HepG2 (cell line): ENCODE results near the gene ANKRD40CL. TPM values are rescaled to one million over a fixed set of nuclear protein-coding genes. Genes with fewer than 3 reads are reported as not detected.

Experiments
- CBX5 ChIP-seq: sonication (generic); formaldehyde crosslinking; IDR thresholded peaks from 2 replicates; pipeline ENCODE4 v1.4.0; 2020; ENCODE audit warnings: missing genetic modification reagents, borderline replicate concordance
- CEBPB ChIP-seq: IDR thresholded peaks from 2 replicates; pipeline ENCODE4 v1.6.1; 2011; ENCODE audit warnings: low read depth, low read length, improper control_type of control experiment, borderline replicate concordance
- GABPB1 ChIP-seq: IDR thresholded peaks from 2 replicates; pipeline ENCODE4 v1.6.1; 2016; ENCODE audit warnings: mild to moderate bottlenecking, missing genetic modification reagents, moderate library complexity, missing compliant biosample characterization
- MIER2 ChIP-seq: IDR thresholded peaks from 2 replicates; pipeline ENCODE4 v1.6.1; 2016; ENCODE audit warnings: missing biosample characterization, missing genetic modification reagents
- MIXL1 ChIP-seq: IDR thresholded peaks from 2 replicates; pipeline ENCODE4 v1.6.1; 2016
- MYC ChIP-seq: sonication (generic); formaldehyde crosslinking; IDR thresholded peaks from 2 replicates; pipeline ENCODE4 v1.9.0; 2021; ENCODE audit warnings: missing genetic modification reagents, borderline replicate concordance
- NR2F6 ChIP-seq, 2 experiments: IDR thresholded peaks; 2 replicates each; pipeline ENCODE4 v1.6.1; 2016; ENCODE audit warnings: antibody characterized with exemption in 1 of 2, mild to moderate bottlenecking in 1 of 2
- SMC3 ChIP-seq: IDR thresholded peaks from 2 replicates; pipeline ENCODE4 v1.6.1; 2011; ENCODE audit warnings: low read length, improper control_type of control experiment
- STAG1 ChIP-seq: sonication (generic); formaldehyde crosslinking; IDR thresholded peaks from 2 replicates; pipeline ENCODE4 v1.4.0; 2020; ENCODE audit warnings: missing genetic modification reagents
- STAT5B ChIP-seq: sonication (generic); formaldehyde crosslinking; IDR thresholded peaks from 2 replicates; pipeline ENCODE4 v1.4.0; 2020; ENCODE audit warnings: missing genetic modification reagents
- ZKSCAN8 ChIP-seq: IDR thresholded peaks from 2 replicates; pipeline ENCODE4 v1.6.1; 2016; ENCODE audit warnings: borderline replicate concordance, missing genetic modification reagents, missing compliant biosample characterization
- polyA plus RNA-seq, 8 experiments: library from polyadenylated mRNA; depleted of rRNA in 3 of 8; stranded (reverse) in 7 of 8; unstranded in 1 of 8; fragments of >200 nt; fragmentation: Illumina TruSeq in 4 of 8; extraction: Trizol in 4 of 8; gene quantifications; 2 replicates each; pipeline versions ENCODE4 v1.2.1 to v1.2.3, GENCODE V29; 2011 to 2016; ENCODE audit warnings: low read depth in 4 of 8, missing spikeins in 1 of 8, mixed read lengths in 1 of 8; ENCODE audit not compliant: insufficient read depth in 1 of 8
- total RNA-seq, 5 experiments: library from RNA; depleted of rRNA; stranded (reverse); fragments of >200 nt; fragmentation: Illumina TruSeq; extraction: Trizol; gene quantifications; 2 replicates each; pipeline ENCODE4 v1.2.3, GENCODE V29; 2016; ENCODE audit warnings: low read depth in 1 of 5
- TF ChIP-seq, protein P1 (sequence below), 2 experiments: sonication (generic) in 1 of 2; formaldehyde crosslinking in 1 of 2; IDR thresholded peaks; 2 replicates each; pipeline versions ENCODE4 v1.5.1 to v1.6.1; 2011 to 2020; ENCODE audit warnings: borderline replicate concordance in 1 of 2, low read depth in 1 of 2, low read length in 1 of 2, mild to moderate bottlenecking in 1 of 2, missing genetic modification reagents in 1 of 2, moderate library complexity in 1 of 2
- TF ChIP-seq, protein P2 (sequence below): IDR thresholded peaks from 2 replicates; pipeline ENCODE4 v1.6.1; 2016; ENCODE audit warnings: low read depth, borderline replicate concordance
- TF ChIP-seq, protein P3 (sequence below): sonication (generic); formaldehyde crosslinking; IDR thresholded peaks from 2 replicates; pipeline ENCODE4 v1.5.0; 2020; ENCODE audit warnings: missing genetic modification reagents
- TF ChIP-seq, protein P4 (sequence below): sonication (generic); formaldehyde crosslinking; IDR thresholded peaks from 2 replicates; pipeline ENCODE4; 2020; ENCODE audit warnings: missing genetic modification reagents, mild to moderate bottlenecking, borderline replicate concordance
- TF ChIP-seq, protein P5 (sequence below): sonication (generic); formaldehyde crosslinking; IDR thresholded peaks from 2 replicates; pipeline ENCODE4 v1.8.1; 2023; ENCODE audit warnings: missing genetic modification reagents, inconsistent platforms, borderline replicate concordance
- TF ChIP-seq, protein P6 (sequence below): sonication (generic); formaldehyde crosslinking; IDR thresholded peaks from 2 replicates; pipeline ENCODE4 v1.5.0; 2020; ENCODE audit warnings: mild to moderate bottlenecking, missing genetic modification reagents

Gene ANKRD40CL
- total and polyA plus RNA-seq, 2 of the 13 experiments (the other 11 are each of a cell fraction or from before 2014, with no cell fraction given), result 0.03 to 0.11 TPM

DNA sequence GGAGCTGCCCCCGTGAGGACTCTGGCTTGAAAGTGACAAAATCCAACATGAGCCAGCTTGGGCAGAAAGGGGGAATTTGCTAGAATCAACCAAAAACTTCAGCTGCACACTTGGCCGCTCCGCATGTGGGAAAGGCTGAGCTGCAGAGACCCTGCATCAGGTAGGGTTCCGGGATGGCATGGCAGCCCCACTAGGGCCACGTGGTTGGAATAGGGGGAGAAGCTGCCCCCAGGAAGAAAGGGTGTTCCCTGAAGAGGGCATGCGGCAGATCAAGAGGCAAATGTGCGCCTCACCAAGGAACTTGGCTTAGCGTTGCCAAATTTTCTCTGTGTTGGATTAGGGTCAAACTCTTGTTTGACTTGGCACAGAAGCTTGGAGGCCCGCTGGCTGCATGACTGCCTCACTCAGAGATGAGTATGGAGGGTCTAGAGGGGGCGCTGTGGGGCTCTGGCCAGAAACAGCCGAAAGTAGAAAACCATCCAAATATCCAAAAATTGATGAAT lies 38.9 kb upstream of the ANKRD40CL start (continued):
- TF ChIP-seq, protein P1, sequence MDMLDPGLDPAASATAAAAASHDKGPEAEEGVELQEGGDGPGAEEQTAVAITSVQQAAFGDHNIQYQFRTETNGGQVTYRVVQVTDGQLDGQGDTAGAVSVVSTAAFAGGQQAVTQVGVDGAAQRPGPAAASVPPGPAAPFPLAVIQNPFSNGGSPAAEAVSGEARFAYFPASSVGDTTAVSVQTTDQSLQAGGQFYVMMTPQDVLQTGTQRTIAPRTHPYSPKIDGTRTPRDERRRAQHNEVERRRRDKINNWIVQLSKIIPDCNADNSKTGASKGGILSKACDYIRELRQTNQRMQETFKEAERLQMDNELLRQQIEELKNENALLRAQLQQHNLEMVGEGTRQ (IDR thresholded peaks at IDR 0.05; ENCODE audit: low read depth, low read length), result no peak
- TF ChIP-seq, protein P1 (CRISPR knock-in tag; IDR thresholded peaks at IDR 0.05; ENCODE audit: borderline replicate concordance), result peak; percentile 25; the same call in 1 of the 2 replicates
- TF ChIP-seq MIER2 (CRISPR knock-in tag) (peak; percentile 71; the same call in 1 of the 2 replicates), MIXL1 (CRISPR knock-in tag) (no peak), CBX5 (peak; percentile 43; the same call in 1 of the 2 replicates), SMC3 (peak; percentile 31; the same call in 1 of the 2 replicates), STAT5B (CRISPR knock-in tag) (no peak), GABPB1 (no peak), ZKSCAN8 (CRISPR knock-in tag) (no peak), MYC (CRISPR knock-in tag) (peak; percentile 67; the same call in 1 of the 2 replicates), STAG1 (no peak), NR2F6 (IDR thresholded peaks at IDR 0.05) (peak; percentile 21; the same call in 1 of the 2 replicates), NR2F6 (CRISPR knock-in tag; IDR thresholded peaks at IDR 0.05) (peak; percentile 64; the same call in 1 of the 2 replicates), CEBPB (peak; percentile 59; the same call in 1 of the 2 replicates)
- TF ChIP-seq, protein P2, sequence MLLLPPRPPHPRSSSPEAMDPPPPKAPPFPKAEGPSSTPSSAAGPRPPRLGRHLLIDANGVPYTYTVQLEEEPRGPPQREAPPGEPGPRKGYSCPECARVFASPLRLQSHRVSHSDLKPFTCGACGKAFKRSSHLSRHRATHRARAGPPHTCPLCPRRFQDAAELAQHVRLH (CRISPR knock-in tag), result no peak
- TF ChIP-seq, protein P3, sequence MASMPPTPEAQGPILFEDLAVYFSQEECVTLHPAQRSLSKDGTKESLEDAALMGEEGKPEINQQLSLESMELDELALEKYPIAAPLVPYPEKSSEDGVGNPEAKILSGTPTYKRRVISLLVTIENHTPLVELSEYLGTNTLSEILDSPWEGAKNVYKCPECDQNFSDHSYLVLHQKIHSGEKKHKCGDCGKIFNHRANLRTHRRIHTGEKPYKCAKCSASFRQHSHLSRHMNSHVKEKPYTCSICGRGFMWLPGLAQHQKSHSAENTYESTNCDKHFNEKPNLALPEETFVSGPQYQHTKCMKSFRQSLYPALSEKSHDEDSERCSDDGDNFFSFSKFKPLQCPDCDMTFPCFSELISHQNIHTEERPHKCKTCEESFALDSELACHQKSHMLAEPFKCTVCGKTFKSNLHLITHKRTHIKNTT (CRISPR knock-in tag), result no peak
- TF ChIP-seq, protein P4, sequence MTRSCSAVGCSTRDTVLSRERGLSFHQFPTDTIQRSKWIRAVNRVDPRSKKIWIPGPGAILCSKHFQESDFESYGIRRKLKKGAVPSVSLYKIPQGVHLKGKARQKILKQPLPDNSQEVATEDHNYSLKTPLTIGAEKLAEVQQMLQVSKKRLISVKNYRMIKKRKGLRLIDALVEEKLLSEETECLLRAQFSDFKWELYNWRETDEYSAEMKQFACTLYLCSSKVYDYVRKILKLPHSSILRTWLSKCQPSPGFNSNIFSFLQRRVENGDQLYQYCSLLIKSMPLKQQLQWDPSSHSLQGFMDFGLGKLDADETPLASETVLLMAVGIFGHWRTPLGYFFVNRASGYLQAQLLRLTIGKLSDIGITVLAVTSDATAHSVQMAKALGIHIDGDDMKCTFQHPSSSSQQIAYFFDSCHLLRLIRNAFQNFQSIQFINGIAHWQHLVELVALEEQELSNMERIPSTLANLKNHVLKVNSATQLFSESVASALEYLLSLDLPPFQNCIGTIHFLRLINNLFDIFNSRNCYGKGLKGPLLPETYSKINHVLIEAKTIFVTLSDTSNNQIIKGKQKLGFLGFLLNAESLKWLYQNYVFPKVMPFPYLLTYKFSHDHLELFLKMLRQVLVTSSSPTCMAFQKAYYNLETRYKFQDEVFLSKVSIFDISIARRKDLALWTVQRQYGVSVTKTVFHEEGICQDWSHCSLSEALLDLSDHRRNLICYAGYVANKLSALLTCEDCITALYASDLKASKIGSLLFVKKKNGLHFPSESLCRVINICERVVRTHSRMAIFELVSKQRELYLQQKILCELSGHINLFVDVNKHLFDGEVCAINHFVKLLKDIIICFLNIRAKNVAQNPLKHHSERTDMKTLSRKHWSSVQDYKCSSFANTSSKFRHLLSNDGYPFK (CRISPR knock-in tag), result 0 out of 2 replicates have a peak, but pooled peaks have one; percentile 41
- TF ChIP-seq, protein P5, sequence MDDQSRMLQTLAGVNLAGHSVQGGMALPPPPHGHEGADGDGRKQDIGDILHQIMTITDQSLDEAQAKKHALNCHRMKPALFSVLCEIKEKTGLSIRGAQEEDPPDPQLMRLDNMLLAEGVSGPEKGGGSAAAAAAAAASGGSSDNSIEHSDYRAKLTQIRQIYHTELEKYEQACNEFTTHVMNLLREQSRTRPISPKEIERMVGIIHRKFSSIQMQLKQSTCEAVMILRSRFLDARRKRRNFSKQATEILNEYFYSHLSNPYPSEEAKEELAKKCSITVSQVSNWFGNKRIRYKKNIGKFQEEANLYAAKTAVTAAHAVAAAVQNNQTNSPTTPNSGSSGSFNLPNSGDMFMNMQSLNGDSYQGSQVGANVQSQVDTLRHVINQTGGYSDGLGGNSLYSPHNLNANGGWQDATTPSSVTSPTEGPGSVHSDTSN (CRISPR knock-in tag), result no peak
- TF ChIP-seq, protein P6, sequence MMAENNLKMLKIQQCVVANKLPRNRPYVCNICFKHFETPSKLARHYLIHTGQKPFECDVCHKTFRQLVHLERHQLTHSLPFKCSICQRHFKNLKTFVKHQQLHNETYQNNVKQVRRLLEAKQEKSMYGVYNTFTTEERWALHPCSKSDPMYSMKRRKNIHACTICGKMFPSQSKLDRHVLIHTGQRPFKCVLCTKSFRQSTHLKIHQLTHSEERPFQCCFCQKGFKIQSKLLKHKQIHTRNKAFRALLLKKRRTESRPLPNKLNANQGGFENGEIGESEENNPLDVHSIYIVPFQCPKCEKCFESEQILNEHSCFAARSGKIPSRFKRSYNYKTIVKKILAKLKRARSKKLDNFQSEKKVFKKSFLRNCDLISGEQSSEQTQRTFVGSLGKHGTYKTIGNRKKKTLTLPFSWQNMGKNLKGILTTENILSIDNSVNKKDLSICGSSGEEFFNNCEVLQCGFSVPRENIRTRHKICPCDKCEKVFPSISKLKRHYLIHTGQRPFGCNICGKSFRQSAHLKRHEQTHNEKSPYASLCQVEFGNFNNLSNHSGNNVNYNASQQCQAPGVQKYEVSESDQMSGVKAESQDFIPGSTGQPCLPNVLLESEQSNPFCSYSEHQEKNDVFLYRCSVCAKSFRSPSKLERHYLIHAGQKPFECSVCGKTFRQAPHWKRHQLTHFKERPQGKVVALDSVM, result peak; percentile 46; the same call in 1 of the 2 replicates
